DND-41 (cell line): ENCODE results near the gene RAB25.

Experiments
- ATAC-seq: fragments of 200-7000 bp; cut with Tn5 transposase; 3 replicates; pipeline ENCODE4 v1.9.1; 2021; ENCODE audit warnings: low read depth; ENCODE audit not compliant: insufficient read depth
- DNase-seq: peaks from one replicate; pipeline ENCODE4 v3.0.0-alpha.2; 2020
- H2AFZ ChIP-seq: 2 replicates; pipeline ENCODE4 v1.6.0; 2012; ENCODE audit warnings: low read depth, low read length
- H3K27ac ChIP-seq: 2 replicates; pipeline ENCODE4 v1.5.1; 2012; ENCODE audit warnings: low read length, inconsistent platforms
- H3K27me3 ChIP-seq: fragments of 200-600 bp; sonication (generic); 2 replicates; pipeline ENCODE4 v1.6.0; 2012; ENCODE audit warnings: low read length, mild to moderate bottlenecking, inconsistent platforms; ENCODE audit not compliant: insufficient read depth, poor library complexity
- H3K36me3 ChIP-seq: 2 replicates; pipeline ENCODE4 v1.5.1; 2012; ENCODE audit warnings: low read length, inconsistent platforms; ENCODE audit not compliant: insufficient read depth
- H3K4me1 ChIP-seq: 2 replicates; pipeline ENCODE4 v1.5.1; 2012; ENCODE audit warnings: mild to moderate bottlenecking, low read length; ENCODE audit not compliant: insufficient read depth
- H3K4me2 ChIP-seq: 2 replicates; pipeline ENCODE4 v1.6.0; 2012; ENCODE audit warnings: mild to moderate bottlenecking, moderate library complexity, low read length, inconsistent platforms; ENCODE audit not compliant: insufficient read depth
- H3K4me3 ChIP-seq, 2 experiments: fragments of 200-600 bp in 1 of 2; shearing (Covaris generic) in 1 of 2; 2 replicates each; pipeline ENCODE4 v1.5.1; 2012 to 2016; ENCODE audit warnings: inconsistent platforms in 2 of 2, low read length in 2 of 2, mild to moderate bottlenecking in 2 of 2, low read depth in 1 of 2, moderate library complexity in 1 of 2
- H3K79me2 ChIP-seq: 2 replicates; pipeline ENCODE4 v1.6.0; 2012; ENCODE audit warnings: low read length, inconsistent platforms; ENCODE audit not compliant: insufficient read depth
- H3K9ac ChIP-seq: 2 replicates; pipeline ENCODE4 v1.6.0; 2012; ENCODE audit warnings: low read depth, mild to moderate bottlenecking, inconsistent platforms, low read length, moderate library complexity
- H3K9me3 ChIP-seq: 2 replicates; pipeline ENCODE4 v1.5.1; 2012; ENCODE audit warnings: low read length, moderate library complexity, mild to moderate bottlenecking, inconsistent platforms; ENCODE audit not compliant: insufficient read depth, severe bottlenecking
- H4K20me1 ChIP-seq: 2 replicates; pipeline ENCODE4 v1.6.0; 2012; ENCODE audit warnings: low read length; ENCODE audit not compliant: insufficient read depth
- CTCF ChIP-seq: IDR thresholded peaks from 2 replicates; pipeline ENCODE4 v1.5.1; 2012; ENCODE audit warnings: borderline replicate concordance, low read length, moderate library complexity, mild to moderate bottlenecking; ENCODE audit not compliant: poor library complexity, severe bottlenecking; ENCODE audit errors: extremely low read depth
- EZH2 ChIP-seq: IDR thresholded peaks from 3 replicates; pipeline ENCODE4 v1.6.1; 2012; ENCODE audit warnings: borderline replicate concordance, low read depth, mild to moderate bottlenecking, moderate library complexity, low read length, inconsistent platforms; ENCODE audit not compliant: severe bottlenecking

The RAB25 gene

GRCh38 chr1:156113282-156113950 is 52.5 kb downstream of the RAB25 start:
- Histone ChIP-seq H3K4me3 (no peak overlapping the region), H3K27ac (no peak overlapping the region), H2AFZ (no peak overlapping the region), H3K9ac (no peak overlapping the region), H3K27me3 (peaks cover 39% of the 10 kb centered on the region), H3K79me2 (no peaks in the 10 kb centered on the region), H4K20me1 (peaks cover 6% of the 10 kb centered on the region; the same call in 1 of the 2 replicates), H3K36me3 (no peaks in the 10 kb centered on the region), H3K4me1 (no peaks in the 10 kb centered on the region), H3K4me2 (no peak overlapping the region), H3K9me3 (no peaks in the 10 kb centered on the region)
- DNase-seq, result no peak
- ATAC-seq, result no peak
- TF ChIP-seq EZH2 (no peak), CTCF (no peak)

GRCh38 chr1:156114101-156114918 is 53.4 kb downstream of the RAB25 start, which contains the start of gene LMNA:
TSS of gene LMNA (plus strand) at chr1:156114711. CDS start at chr1:156114919, 208 bp downstream.
- Histone ChIP-seq H3K4me3 (no peak within 1 kb of the TSS), H2AFZ (no peak within 1 kb of the TSS), H3K4me2 (no peak within 1 kb of the TSS), H4K20me1 (peaks cover 6% of the 10 kb centered on the region; the same call in 1 of the 2 replicates), H3K9ac (no peak within 1 kb of the TSS), H3K27me3 (peaks cover 34% of the 10 kb centered on the region), H3K4me1 (no peaks in the 10 kb centered on the region), H3K27ac (no peak within 1 kb of the TSS), H3K79me2 (no peaks in the 10 kb centered on the region), H3K36me3 (no peaks in the 10 kb centered on the region), H3K9me3 (no peaks in the 10 kb centered on the region)
- no peak for TF ChIP-seq EZH2
- no peak for TF ChIP-seq CTCF
- 0 out of 3 replicates have a peak, but pooled peaks have one; percentile 24 for ATAC-seq
- DNase-seq, result no peak

GRCh38 chr1:156114919-156115513 is 54.1 kb downstream of the RAB25 start:
- Histone ChIP-seq H3K9ac (no peak overlapping the region), H3K36me3 (no peaks in the 10 kb centered on the region), H3K4me3 (no peak overlapping the region), H3K27ac (no peak overlapping the region), H3K9me3 (no peaks in the 10 kb centered on the region), H2AFZ (no peak overlapping the region), H4K20me1 (peaks cover 6% of the 10 kb centered on the region; the same call in 1 of the 2 replicates), H3K79me2 (no peaks in the 10 kb centered on the region), H3K27me3 (peaks cover 32% of the 10 kb centered on the region), H3K4me1 (no peaks in the 10 kb centered on the region), H3K4me2 (no peak overlapping the region)
- no peak for DNase-seq
- ATAC-seq, result no peak
- TF ChIP-seq EZH2 (no peak), CTCF (no peak)
